GM12878 (cell line): ENCODE data around the gene NIFK. TPM values are rescaled to one million over a fixed set of nuclear protein-coding genes. Genes with fewer than 3 reads are reported as not detected.

ENCODE experiments used
- ATAC-seq: fragments of 200-7000 bp; cut with Tn5 transposase; 3 replicates; pipeline ENCODE4 v1.9.1; 2020; ENCODE audit warnings: mild to moderate bottlenecking, moderate library complexity
- BruUV-seq: library from RNA; stranded (reverse); fragments of 400-500 nt; replicated peaks from 2 replicates; lab custom pipeline; 2021; lab: Mats Ljungman, UMichigan
- CTCF ChIA-PET: fragments of 300-600 bp; sonication (Branson Sonifier 250); formaldehyde crosslinking; extraction: SDS; loops from one replicate; lab custom pipeline; 2021; ENCODE audit warnings: inconsistent platforms; lab: Yijun Ruan, JAX
- POLR2A ChIA-PET: fragments of 350-600 bp; formaldehyde crosslinking; extraction: SDS; loops from one replicate; lab custom pipeline; 2021; ENCODE audit warnings: inconsistent platforms; lab: Charles Lee
- RAD21 ChIA-PET: fragments of 300-600 bp; sonication (Branson Sonifier 250); formaldehyde crosslinking; loops from one replicate; lab custom pipeline; 2023; ENCODE audit warnings: antibody characterized with exemption; ENCODE audit not compliant: unreplicated experiment; lab: Charles Lee
- SMC1A ChIA-PET: fragments of 300-600 bp; sonication (Branson Sonifier 250); formaldehyde crosslinking; loops from one replicate; lab custom pipeline; 2023; ENCODE audit not compliant: unreplicated experiment, uncharacterized antibody; lab: Charles Lee
- DNase-seq: peaks from one replicate; pipeline ENCODE4 v3.0.0-alpha.2; 2011; ENCODE audit warnings: low read depth, low spot score
- FAIRE-seq: peaks from 3 replicates; lab custom pipeline; 2011; peaks lifted over from hg19 to GRCh38; lab: Jason Lieb, UNC
- H2AFZ ChIP-seq: 2 replicates; pipeline ENCODE4 v1.6.0; 2011; ENCODE audit warnings: low read depth, low read length, control low read depth; ENCODE audit not compliant: control insufficient read depth
- H3K27ac ChIP-seq: 2 replicates; pipeline ENCODE4 v1.5.1; 2011; ENCODE audit warnings: control low read depth; ENCODE audit not compliant: control insufficient read depth, insufficient read depth
- H3K27me3 ChIP-seq, 2 experiments: replicated peaks in 1 of 2; 2 replicates each; pipeline versions ENCODE4 v1.6.0 to v1.6.1; 2011; ENCODE audit warnings: low read length in 1 of 2; ENCODE audit not compliant: control insufficient read depth in 2 of 2, insufficient read depth in 2 of 2
- H3K36me3 ChIP-seq, 2 experiments: 2 replicates each; pipeline ENCODE4 v1.5.1; 2011; ENCODE audit warnings: low read length in 1 of 2; ENCODE audit not compliant: control insufficient read depth in 2 of 2, insufficient read depth in 2 of 2
- H3K4me1 ChIP-seq: 2 replicates; pipeline ENCODE4 v1.6.1; 2011; ENCODE audit warnings: mild to moderate bottlenecking, low read length, moderate library complexity, mixed read lengths; ENCODE audit not compliant: control insufficient read depth, insufficient read depth
- H3K4me2 ChIP-seq: 2 replicates; pipeline ENCODE4 v1.6.0; 2011; ENCODE audit warnings: control low read depth; ENCODE audit not compliant: control insufficient read depth, insufficient read depth
- H3K4me3 ChIP-seq: fragments of 200-600 bp; sonication (generic); 2 replicates; pipeline ENCODE4 v1.5.1; 2016
- H3K79me2 ChIP-seq: 2 replicates; pipeline ENCODE4 v1.6.0; 2011; ENCODE audit warnings: low read length; ENCODE audit not compliant: control insufficient read depth, insufficient read depth
- H3K9ac ChIP-seq: 2 replicates; pipeline ENCODE4 v1.8.0; 2011; ENCODE audit warnings: low read length, control low read depth, mixed read lengths; ENCODE audit not compliant: control insufficient read depth, insufficient read depth
- H3K9me3 ChIP-seq: replicated peaks from 3 replicates; pipeline ENCODE4 v1.5.1; 2011; ENCODE audit warnings: mild to moderate bottlenecking, low read length; ENCODE audit not compliant: control insufficient read depth, insufficient read depth
- H4K20me1 ChIP-seq: 2 replicates; pipeline ENCODE4 v1.6.0; 2011; ENCODE audit not compliant: control insufficient read depth, insufficient read depth
- DPF2 ChIP-seq: fragments of 450-650 bp; IDR thresholded peaks from 2 replicates; pipeline ENCODE4 v1.6.1; 2017; ENCODE audit warnings: mild to moderate bottlenecking
- FOXK2 ChIP-seq: fragments of 450-650 bp; IDR thresholded peaks from 2 replicates; pipeline ENCODE4 v1.6.1; 2017; ENCODE audit warnings: mild to moderate bottlenecking, moderate library complexity
- GATAD2B ChIP-seq: fragments of 450-650 bp; conservative IDR thresholded peaks from 2 replicates; pipeline ENCODE4 v1.6.1; 2017; ENCODE audit warnings: low read depth, mild to moderate bottlenecking, moderate library complexity
- MYC ChIP-seq: IDR thresholded peaks from 2 replicates; pipeline ENCODE4 v1.6.1; 2011; ENCODE audit warnings: mild to moderate bottlenecking, low read length, moderate library complexity, inconsistent platforms; ENCODE audit not compliant: insufficient read depth, insufficient replicate concordance, insufficient read length, severe bottlenecking
- POLR2AphosphoS2 ChIP-seq: IDR thresholded peaks from 2 replicates; pipeline ENCODE4 v1.6.1; 2011; ENCODE audit warnings: low read depth, mild to moderate bottlenecking, low read length, improper control_type of control experiment, moderate library complexity
- TAF1 ChIP-seq: IDR thresholded peaks from 2 replicates; pipeline ENCODE4 v1.6.1; 2011; ENCODE audit warnings: mild to moderate bottlenecking, low read depth, low read length, borderline replicate concordance
- TCF12 ChIP-seq: IDR thresholded peaks from 2 replicates; pipeline ENCODE4 v1.6.1; 2011; ENCODE audit warnings: low read depth, mild to moderate bottlenecking, low read length
- ZZZ3 ChIP-seq: IDR thresholded peaks from 2 replicates; pipeline ENCODE4 v1.6.1; 2011; ENCODE audit warnings: low read depth; ENCODE audit not compliant: control insufficient read depth, insufficient read length
- WGBS: methylation state at CpG from one replicate; pipeline ENCODE4 v1.1.6; 2016; ENCODE audit warnings: low lambda C conversion rate; ENCODE audit not compliant: insufficient replicate concordance, insufficient coverage; ENCODE audit errors: missing lambda C conversion rate; 5-methylcytosine and 5-hydroxymethylcytosine counted together
- in situ Hi-C: fragments of 300-500 bp; cut with MboI; formaldehyde crosslinking; loops from 9 replicates; pipeline ENCODE4 v1.14.3; 2018; ENCODE audit warnings: mixed read lengths
- intact Hi-C: fragments of 100-400 bp; cut with micrococcal nuclease; formaldehyde crosslinking; loops from one replicate; pipeline ENCODE4 v1.14.2; 2022; ENCODE audit not compliant: unreplicated experiment
- polyA plus RNA-seq, 11 experiments: library from polyadenylated mRNA; depleted of rRNA in 4 of 11; unstranded in 6 of 11; stranded (reverse) in 5 of 11; fragments of >200 nt; fragmentation: Nextera tagmentation in 4 of 11; fragmentation: Illumina TruSeq in 1 of 11; extraction: Ambion mirVana in 4 of 11; extraction: Trizol in 1 of 11; gene quantifications; 1 replicate in 1 of 11; 2 replicates in 10 of 11; pipeline versions ENCODE4 v1.2.1 to v1.2.3, GENCODE V29; 2011 to 2016; ENCODE audit warnings: inconsistent platforms in 2 of 11, missing spikeins in 2 of 11, low read depth in 1 of 11
- total RNA-seq, 4 experiments: library from RNA; depleted of rRNA in 3 of 4; stranded (reverse); fragments of >200 nt in 3 of 4; fragmentation: Illumina TruSeq in 1 of 4; extraction: Trizol in 1 of 4; gene quantifications; 2 replicates each; pipeline versions ENCODE4 v1.2.1 to v1.2.3, GENCODE V29; 2013 to 2021
- TF ChIP-seq, protein P1 (sequence below): fragments of 450-650 bp; IDR thresholded peaks from 2 replicates; pipeline ENCODE4 v1.6.1; 2017; ENCODE audit warnings: mild to moderate bottlenecking, low read depth, inconsistent platforms; ENCODE audit not compliant: poor library complexity, severe bottlenecking
- TF ChIP-seq, protein P2 (sequence below): fragments of 450-650 bp; formaldehyde crosslinking; IDR thresholded peaks from 2 replicates; pipeline ENCODE4 v1.4.0; 2020; ENCODE audit warnings: mild to moderate bottlenecking, moderate library complexity

Gene NIFK
- total and polyA plus RNA-seq, 10 of the 15 experiments (the other 5 are each of a cell fraction or from before 2014, with no cell fraction given): 47.2 to 286 (median 157) TPM

DNA sequence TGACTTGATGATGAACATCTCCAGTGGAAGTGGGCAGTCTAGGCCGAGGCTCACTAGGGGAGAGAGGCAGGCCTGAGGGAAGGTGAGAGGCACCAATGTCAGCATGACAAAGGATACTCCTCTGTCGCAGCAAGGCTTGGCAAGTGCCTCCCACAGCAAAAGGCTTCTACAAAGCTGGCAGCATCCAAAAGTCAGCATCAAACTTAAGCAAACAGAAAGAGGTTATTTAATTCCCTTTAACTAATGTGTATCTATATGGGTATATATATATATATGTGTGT lies 41.6 kb downstream of the NIFK start:
- Histone ChIP-seq H4K20me1 (no peaks in the 10 kb centered on the region), H2AFZ (no peak overlapping the region), H3K4me2 (no peak overlapping the region), H3K9ac (no peak overlapping the region), H3K27me3 (no peaks in the 10 kb centered on the region), H3K27ac (no peak overlapping the region), H3K4me1 (peaks cover 11% of the 10 kb centered on the region), H3K36me3 (no peaks in the 10 kb centered on the region), H3K4me3 (no peak overlapping the region), H3K79me2 (no peaks in the 10 kb centered on the region), H3K9me3 (no peaks in the 10 kb centered on the region)
- intact Hi-C loops (loop anchor here (5.0 kb wide), 1 partner anchor 98 kb away; no protein-coding TSS in a partner anchor), in situ Hi-C loops (no loop called here)
- ATAC-seq (no peak), DNase-seq (no peak), FAIRE-seq (no peak)
- CTCF ChIA-PET: interaction anchor here (0.5 kb wide), 1 partner anchor 20 kb away, joined by 3 read pairs; no protein-coding TSS in a partner anchor
- BruUV-seq: no TSS peak
- POLR2A ChIA-PET: no interaction called here
- SMC1A ChIA-PET: interaction anchor here (0.9 to 1.1 kb wide), 2 partner anchors 13 to 52 kb away, joined by 3 read pairs; no protein-coding TSS in a partner anchor
- RAD21 ChIA-PET: no interaction called here
- TF ChIP-seq FOXK2: no peak
- TF ChIP-seq, protein P1, sequence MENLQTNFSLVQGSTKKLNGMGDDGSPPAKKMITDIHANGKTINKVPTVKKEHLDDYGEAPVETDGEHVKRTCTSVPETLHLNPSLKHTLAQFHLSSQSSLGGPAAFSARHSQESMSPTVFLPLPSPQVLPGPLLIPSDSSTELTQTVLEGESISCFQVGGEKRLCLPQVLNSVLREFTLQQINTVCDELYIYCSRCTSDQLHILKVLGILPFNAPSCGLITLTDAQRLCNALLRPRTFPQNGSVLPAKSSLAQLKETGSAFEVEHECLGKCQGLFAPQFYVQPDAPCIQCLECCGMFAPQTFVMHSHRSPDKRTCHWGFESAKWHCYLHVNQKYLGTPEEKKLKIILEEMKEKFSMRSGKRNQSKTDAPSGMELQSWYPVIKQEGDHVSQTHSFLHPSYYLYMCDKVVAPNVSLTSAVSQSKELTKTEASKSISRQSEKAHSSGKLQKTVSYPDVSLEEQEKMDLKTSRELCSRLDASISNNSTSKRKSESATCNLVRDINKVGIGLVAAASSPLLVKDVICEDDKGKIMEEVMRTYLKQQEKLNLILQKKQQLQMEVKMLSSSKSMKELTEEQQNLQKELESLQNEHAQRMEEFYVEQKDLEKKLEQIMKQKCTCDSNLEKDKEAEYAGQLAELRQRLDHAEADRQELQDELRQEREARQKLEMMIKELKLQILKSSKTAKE: no peak
- TF ChIP-seq TCF12: no peak
- TF ChIP-seq POLR2AphosphoS2: no peak
- TF ChIP-seq TAF1: no peak
- no peak for TF ChIP-seq MYC
- TF ChIP-seq, protein P2, sequence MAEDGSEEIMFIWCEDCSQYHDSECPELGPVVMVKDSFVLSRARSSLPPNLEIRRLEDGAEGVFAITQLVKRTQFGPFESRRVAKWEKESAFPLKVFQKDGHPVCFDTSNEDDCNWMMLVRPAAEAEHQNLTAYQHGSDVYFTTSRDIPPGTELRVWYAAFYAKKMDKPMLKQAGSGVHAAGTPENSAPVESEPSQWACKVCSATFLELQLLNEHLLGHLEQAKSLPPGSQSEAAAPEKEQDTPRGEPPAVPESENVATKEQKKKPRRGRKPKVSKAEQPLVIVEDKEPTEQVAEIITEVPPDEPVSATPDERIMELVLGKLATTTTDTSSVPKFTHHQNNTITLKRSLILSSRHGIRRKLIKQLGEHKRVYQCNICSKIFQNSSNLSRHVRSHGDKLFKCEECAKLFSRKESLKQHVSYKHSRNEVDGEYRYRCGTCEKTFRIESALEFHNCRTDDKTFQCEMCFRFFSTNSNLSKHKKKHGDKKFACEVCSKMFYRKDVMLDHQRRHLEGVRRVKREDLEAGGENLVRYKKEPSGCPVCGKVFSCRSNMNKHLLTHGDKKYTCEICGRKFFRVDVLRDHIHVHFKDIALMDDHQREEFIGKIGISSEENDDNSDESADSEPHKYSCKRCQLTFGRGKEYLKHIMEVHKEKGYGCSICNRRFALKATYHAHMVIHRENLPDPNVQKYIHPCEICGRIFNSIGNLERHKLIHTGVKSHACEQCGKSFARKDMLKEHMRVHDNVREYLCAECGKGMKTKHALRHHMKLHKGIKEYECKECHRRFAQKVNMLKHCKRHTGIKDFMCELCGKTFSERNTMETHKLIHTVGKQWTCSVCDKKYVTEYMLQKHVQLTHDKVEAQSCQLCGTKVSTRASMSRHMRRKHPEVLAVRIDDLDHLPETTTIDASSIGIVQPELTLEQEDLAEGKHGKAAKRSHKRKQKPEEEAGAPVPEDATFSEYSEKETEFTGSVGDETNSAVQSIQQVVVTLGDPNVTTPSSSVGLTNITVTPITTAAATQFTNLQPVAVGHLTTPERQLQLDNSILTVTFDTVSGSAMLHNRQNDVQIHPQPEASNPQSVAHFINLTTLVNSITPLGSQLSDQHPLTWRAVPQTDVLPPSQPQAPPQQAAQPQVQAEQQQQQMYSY: no peak
- no peak for TF ChIP-seq ZZZ3
- TF ChIP-seq GATAD2B: no peak
- TF ChIP-seq DPF2: no peak
- 51% methylated on average over 2 of the region's 2 CpGs for WGBS
